ENCODE data around the gene ANAPC7. TPM values are rescaled to one million over a fixed set of nuclear protein-coding genes. Genes with fewer than 3 reads are reported as not detected.
"Not testable (repeated sequence)": the region's sequence is repeated elsewhere in the genome, so short reads cannot be mapped to it uniquely, and the experiment has no call there.

The ANAPC7 gene
- 60.7 and 64.7 TPM in 2 replicates for total RNA-seq

GRCh38 chr12:110403146-110403975 lies at the start of gene ANAPC7:
TSS of gene ANAPC7 (minus strand) at chr12:110403708. CDS start at chr12:110403627, 81 bp downstream.
- intact Hi-C loops (cut with micrococcal nuclease): loop anchor here (1.0 to 5.0 kb wide), 12 partner anchors 28 to 1609 kb away; partner anchors contain the start of genes ANKRD13A, ARPC3, ATP2A2 and ERP29

- intact Hi-C loops (cut with micrococcal nuclease): loop anchor here (2.0 kb wide), 1 partner anchor 238 kb away; the partner anchor contains the start of gene HVCN1
Measured at GRCh38 chr12:110451263-110451662, 47.8 kb upstream of the ANAPC7 start.

- intact Hi-C loops (cut with micrococcal nuclease): loop anchor here (1.0 to 2.0 kb wide), 13 partner anchors 18 to 456 kb away; partner anchors contain the start of genes ANAPC7, ATP2A2, FAM216A and GPN3
Measured at GRCh38 chr12:110449799-110450497, 46.4 kb upstream of the ANAPC7 start, which contains the start of gene ARPC3. TSS of gene ARPC3 (minus strand) at chr12:110450337. CDS start at chr12:110450260, 77 bp downstream.

GRCh38 chr12:110444455-110444854 lies 40.9 kb upstream of the ANAPC7 start:
- intact Hi-C loops (cut with micrococcal nuclease): no loop called here

GRCh38 chr12:110436231-110436630 lies 32.7 kb upstream of the ANAPC7 start:
- intact Hi-C loops (cut with micrococcal nuclease): no loop called here

GRCh38 chr12:110431957-110432587 lies 28.6 kb upstream of the ANAPC7 start:
- intact Hi-C loops (cut with micrococcal nuclease): loop anchor here (1.0 to 5.0 kb wide), 14 partner anchors 18 to 860 kb away; partner anchors contain the start of genes ANAPC7, ARPC3, ATP2A2 and C12orf76

- intact Hi-C loops (cut with micrococcal nuclease): loop anchor here (5.0 kb wide), 2 partner anchors 42 to 857 kb away; partner anchors contain the start of genes MMAB and MVK
Measured at GRCh38 chr12:110429676-110430075, 26.2 kb upstream of the ANAPC7 start.

- intact Hi-C loops (cut with micrococcal nuclease): no loop called here
Measured at GRCh38 chr12:110426406-110426805, 22.9 kb upstream of the ANAPC7 start.

- intact Hi-C loops (cut with micrococcal nuclease): no loop called here
Measured at GRCh38 chr12:110424237-110424636, 20.7 kb upstream of the ANAPC7 start.

GRCh38 chr12:110421701-110422100 lies 18.2 kb upstream of the ANAPC7 start:
- intact Hi-C loops (cut with micrococcal nuclease): no loop called here

- intact Hi-C loops (cut with micrococcal nuclease): no loop called here
Measured at GRCh38 chr12:110421159-110421661, 17.7 kb upstream of the ANAPC7 start.

GRCh38 chr12:110420644-110421043 lies 17.1 kb upstream of the ANAPC7 start:
- intact Hi-C loops (cut with micrococcal nuclease): not testable (repeated sequence)

- intact Hi-C loops (cut with micrococcal nuclease): not testable (repeated sequence)
Measured at GRCh38 chr12:110417113-110417512, 13.6 kb upstream of the ANAPC7 start.

GRCh38 chr12:110410086-110410485 lies 6.6 kb upstream of the ANAPC7 start:
- intact Hi-C loops (cut with micrococcal nuclease): not testable (repeated sequence)

- intact Hi-C loops (cut with micrococcal nuclease): not testable (repeated sequence)
Measured at GRCh38 chr12:110405126-110405662, 1.7 kb upstream of the ANAPC7 start.

- intact Hi-C loops (cut with micrococcal nuclease): loop anchor here (1.0 to 5.0 kb wide), 15 partner anchors 27 to 1608 kb away; partner anchors contain the start of genes ANKRD13A, ARPC3, ATP2A2 and C12orf76
Measured at GRCh38 chr12:110403976-110404682, 621 bp upstream of the ANAPC7 start.

GRCh38 chr12:110382683-110383082 lies 20.8 kb downstream of the ANAPC7 start:
- intact Hi-C loops (cut with micrococcal nuclease): no loop called here

GRCh38 chr12:110379631-110380030 lies 23.9 kb downstream of the ANAPC7 start:
- intact Hi-C loops (cut with micrococcal nuclease): no loop called here

- intact Hi-C loops (cut with micrococcal nuclease): no loop called here
Measured at GRCh38 chr12:110379197-110379596, 24.3 kb downstream of the ANAPC7 start.

Measured in T-helper 1 cell treated with Interleukin-12 subunit alpha and Interleukin-12 subunit beta and Interleukin-4 antibody, amounts not matched to agents 30 ng/mL and 1 ng/mL, for 36 hours (primary cell).